Panc1 (cell line): ENCODE data around the gene OSBPL10. TPM values are rescaled to one million over a fixed set of nuclear protein-coding genes. Genes with fewer than 3 reads are reported as not detected.
A peak's percentile ranks its signal among the peaks of the same experiment; 100 is the strongest.

Source experiments
- ATAC-seq: fragments of 200-7000 bp; cut with Tn5 transposase; 2 replicates; pipeline ENCODE4 v1.9.1; 2020; ENCODE audit warnings: mild to moderate bottlenecking, moderate library complexity
- BruUV-seq: library from RNA; stranded (reverse); fragments of 400-500 nt; replicated peaks from 2 replicates; lab custom pipeline; 2021; lab: Mats Ljungman, UMichigan
- CTCF ChIA-PET: fragments of 300-600 bp; sonication (Branson Sonifier 250); formaldehyde crosslinking; loops from one replicate; lab custom pipeline; 2022; ENCODE audit warnings: antibody characterized with exemption; lab: Charles Lee
- POLR2A ChIA-PET: fragments of 300-600 bp; sonication (Branson Sonifier 250); formaldehyde crosslinking; loops from one replicate; lab custom pipeline; 2022; ENCODE audit warnings: antibody characterized with exemption; lab: Charles Lee
- DNase-seq: peaks from one replicate; pipeline ENCODE4 v3.0.0-alpha.2; 2010; ENCODE audit warnings: low read depth, low spot score
- H3K27ac ChIP-seq: 2 replicates; pipeline ENCODE4 v1.5.1; 2011; ENCODE audit warnings: mild to moderate bottlenecking, low read length, inconsistent platforms
- H3K27me3 ChIP-seq: fragments of 200-500 bp; sonication (Bioruptor generic); 2 replicates; pipeline ENCODE4 v1.6.0; 2014; ENCODE audit warnings: low read length, inconsistent platforms; ENCODE audit not compliant: control insufficient read depth, insufficient read depth
- H3K36me3 ChIP-seq: fragments of 200-500 bp; sonication (Bioruptor generic); 2 replicates; pipeline ENCODE4 v1.5.1; 2014; ENCODE audit warnings: inconsistent platforms, mild to moderate bottlenecking, low read length, moderate library complexity; ENCODE audit not compliant: control insufficient read depth, insufficient read depth
- H3K4me1 ChIP-seq: 2 replicates; pipeline ENCODE4 v1.5.1; 2011; ENCODE audit warnings: inconsistent platforms, mild to moderate bottlenecking, low read length, moderate library complexity; ENCODE audit not compliant: control insufficient read depth, insufficient read depth
- H3K4me3 ChIP-seq, 2 experiments: 2 replicates each; pipeline ENCODE4 v1.5.1; 2011 to 2012; ENCODE audit warnings: low read depth in 2 of 2, low read length in 2 of 2, mild to moderate bottlenecking in 2 of 2, inconsistent platforms in 1 of 2, moderate library complexity in 1 of 2
- H3K9me3 ChIP-seq: fragments of 200-500 bp; sonication (Bioruptor generic); 2 replicates; pipeline ENCODE4 v1.5.1; 2014; ENCODE audit warnings: low read depth, mild to moderate bottlenecking, inconsistent platforms, low read length, moderate library complexity; ENCODE audit not compliant: control insufficient read depth, insufficient read depth
- CTCF ChIP-seq: fragments of 450-650 bp; IDR thresholded peaks from 2 replicates; pipeline ENCODE4 v1.5.1; 2017; ENCODE audit warnings: mild to moderate bottlenecking
- POLR2AphosphoS5 ChIP-seq: IDR thresholded peaks from 2 replicates; pipeline ENCODE4 v1.6.1; 2012; ENCODE audit warnings: mild to moderate bottlenecking, low read depth, low read length, moderate library complexity
- REST ChIP-seq, 2 experiments: IDR thresholded peaks; 2 replicates each; pipeline ENCODE4 v1.6.1; 2011 to 2012; ENCODE audit warnings: low read depth in 2 of 2, control low read depth in 1 of 2, low read length in 1 of 2, mild to moderate bottlenecking in 1 of 2, moderate library complexity in 1 of 2; ENCODE audit not compliant: insufficient read depth in 1 of 2
- SIN3A ChIP-seq: IDR thresholded peaks from 2 replicates; pipeline ENCODE4 v1.6.1; 2012; ENCODE audit warnings: low read depth, mild to moderate bottlenecking, low read length, moderate library complexity, borderline replicate concordance; ENCODE audit not compliant: insufficient read depth
- TCF7L2 ChIP-seq: IDR thresholded peaks from 2 replicates; pipeline ENCODE4 v1.6.1; 2011; ENCODE audit warnings: mild to moderate bottlenecking, low read depth, low read length, inconsistent platforms
- in situ Hi-C: cut with HindIII; loops from 2 replicates; pipeline ENCODE4 v1.10.0; 2016; ENCODE audit warnings: low sequenced_read_pairs, low pct_unique_long_range_greater_than_20kb
- intact Hi-C: fragments of 100-400 bp; cut with micrococcal nuclease; formaldehyde crosslinking; loops from one replicate; pipeline ENCODE4 v1.10.0; 2022; ENCODE audit not compliant: unreplicated experiment
- total RNA-seq: library from RNA; stranded (reverse); gene quantifications from one replicate; pipeline ENCODE4 v1.2.1, GENCODE V29; 2021; ENCODE audit not compliant: unreplicated experiment

Gene OSBPL10
- total RNA-seq, 1 experiment from 2014 or later: 88.1 TPM

- Histone ChIP-seq H3K36me3 (no peaks in the 10 kb centered on the region), H3K27ac (no peak overlapping the region), H3K9me3 (no peaks in the 10 kb centered on the region), H3K4me3 (no peak overlapping the region), H3K4me1 (peaks cover 22% of the 10 kb centered on the region), H3K27me3 (no peaks in the 10 kb centered on the region)
- ChIA-PET CTCF (interaction anchor here (0.5 kb wide), 1 partner anchor 35 kb away, joined by 7 read pairs; no protein-coding TSS in a partner anchor), POLR2A (no interaction called here)
- no peak for DNase-seq
- BruUV-seq: no TSS peak
- TF ChIP-seq CTCF: no peak
- TF ChIP-seq SIN3A: no peak
- no peak for TF ChIP-seq REST (IDR thresholded peaks at IDR 0.05; ENCODE audit: insufficient read depth in 1 of 2, low read depth in 2 of 2, low read length in 1 of 2)
- no peak for TF ChIP-seq POLR2AphosphoS5
- no peak for TF ChIP-seq TCF7L2
- intact Hi-C loops: no loop called here
- no peak for ATAC-seq
- in situ Hi-C loops: no loop called here
These were observed 71.6 kb downstream of the OSBPL10 start for GRCh38 chr3:31909455-31909854.

GRCh38 chr3:31908391-31909097 is 72.5 kb downstream of the OSBPL10 start:
- CTCF ChIA-PET: no interaction called here

More at GRCh38 chr3:31908391-31909097, 72.5 kb downstream of the OSBPL10 start:
- Histone ChIP-seq H3K27ac (no peak overlapping the region), H3K27me3 (no peaks in the 10 kb centered on the region), H3K36me3 (no peaks in the 10 kb centered on the region), H3K4me3 (no peak overlapping the region), H3K4me1 (peaks cover 30% of the 10 kb centered on the region), H3K9me3 (no peaks in the 10 kb centered on the region)
- no peak for TF ChIP-seq REST (IDR thresholded peaks at IDR 0.05; ENCODE audit: insufficient read depth in 1 of 2, low read depth in 2 of 2, low read length in 1 of 2)
- TF ChIP-seq CTCF: peak; percentile 33
- POLR2A ChIA-PET: no interaction called here
- in situ Hi-C loops (no loop called here), intact Hi-C loops (no loop called here)
- ATAC-seq: no peak
- BruUV-seq: no TSS peak
- no peak for DNase-seq
